Karpas-422 (cell line): ENCODE measurements around the gene SIX2. TPM values are rescaled to one million over a fixed set of nuclear protein-coding genes. Genes with fewer than 3 reads are reported as not detected.

Source experiments
- DNase-seq: peaks from one replicate; pipeline ENCODE4 v3.0.0-alpha.2; 2015
- H2AFZ ChIP-seq: fragments of 200-600 bp; sonication (generic); 2 replicates; pipeline ENCODE4 v1.6.1; 2014; ENCODE audit warnings: antibody characterized with exemption, low read length, mixed read lengths
- H3K27ac ChIP-seq: fragments of 200-600 bp; sonication (generic); 2 replicates; pipeline ENCODE4 v1.5.1; 2014; ENCODE audit warnings: mild to moderate bottlenecking, low read length, moderate library complexity
- H3K27me3 ChIP-seq: fragments of 200-600 bp; sonication (generic); 2 replicates; pipeline ENCODE4 v1.6.1; 2014; ENCODE audit warnings: low read length, mixed read lengths
- H3K36me3 ChIP-seq: fragments of 200-600 bp; sonication (generic); 2 replicates; pipeline ENCODE4 v1.6.1; 2014; ENCODE audit warnings: low read length, mixed read lengths; ENCODE audit not compliant: insufficient read depth
- H3K4me1 ChIP-seq: fragments of 200-600 bp; sonication (generic); 2 replicates; pipeline ENCODE4 v1.6.1; 2014; ENCODE audit warnings: mild to moderate bottlenecking, low read length, mixed read lengths
- H3K4me2 ChIP-seq: fragments of 200-600 bp; sonication (generic); 2 replicates; pipeline ENCODE4 v1.6.1; 2014; ENCODE audit warnings: low read length, low read depth, mild to moderate bottlenecking; ENCODE audit not compliant: poor library complexity, severe bottlenecking
- H3K4me3 ChIP-seq: fragments of 200-600 bp; sonication (generic); 2 replicates; pipeline ENCODE4 v1.5.1; 2014; ENCODE audit warnings: mild to moderate bottlenecking, antibody characterized with exemption, low read length, mixed read lengths
- H3K79me2 ChIP-seq: fragments of 200-600 bp; sonication (generic); 2 replicates; pipeline ENCODE4 v1.6.1; 2014; ENCODE audit warnings: mild to moderate bottlenecking, low read length, mixed read lengths
- H3K9ac ChIP-seq: fragments of 200-600 bp; sonication (generic); 2 replicates; pipeline ENCODE4 v1.6.0; 2014; ENCODE audit warnings: low read length
- H3K9me2 ChIP-seq: fragments of 200-600 bp; sonication (generic), shearing (Covaris generic); replicated peaks from 2 replicates; pipeline ENCODE4 v1.6.0; 2014; ENCODE audit warnings: mild to moderate bottlenecking, low read length, moderate library complexity; ENCODE audit not compliant: insufficient read depth
- H3K9me3 ChIP-seq: fragments of 300-700, 200-600 bp; sonication (generic); 2 replicates; pipeline ENCODE4 v1.6.1; 2014; ENCODE audit warnings: low read length, mixed read lengths
- H4K20me1 ChIP-seq: fragments of 200-600 bp; sonication (generic); 2 replicates; pipeline ENCODE4 v1.6.1; 2014; ENCODE audit warnings: mild to moderate bottlenecking, antibody characterized with exemption, low read length, low read depth; ENCODE audit not compliant: insufficient read depth
- total RNA-seq: library from RNA; depleted of rRNA; stranded (reverse); fragments of >200 nt; shearing (Covaris generic); gene quantifications from 2 replicates; pipeline ENCODE4 v1.2.3, GENCODE V29; 2014; ENCODE audit warnings: low replicate concordance

Gene SIX2
- total RNA-seq, 1 experiment from 2014 or later: not detected

DNA sequence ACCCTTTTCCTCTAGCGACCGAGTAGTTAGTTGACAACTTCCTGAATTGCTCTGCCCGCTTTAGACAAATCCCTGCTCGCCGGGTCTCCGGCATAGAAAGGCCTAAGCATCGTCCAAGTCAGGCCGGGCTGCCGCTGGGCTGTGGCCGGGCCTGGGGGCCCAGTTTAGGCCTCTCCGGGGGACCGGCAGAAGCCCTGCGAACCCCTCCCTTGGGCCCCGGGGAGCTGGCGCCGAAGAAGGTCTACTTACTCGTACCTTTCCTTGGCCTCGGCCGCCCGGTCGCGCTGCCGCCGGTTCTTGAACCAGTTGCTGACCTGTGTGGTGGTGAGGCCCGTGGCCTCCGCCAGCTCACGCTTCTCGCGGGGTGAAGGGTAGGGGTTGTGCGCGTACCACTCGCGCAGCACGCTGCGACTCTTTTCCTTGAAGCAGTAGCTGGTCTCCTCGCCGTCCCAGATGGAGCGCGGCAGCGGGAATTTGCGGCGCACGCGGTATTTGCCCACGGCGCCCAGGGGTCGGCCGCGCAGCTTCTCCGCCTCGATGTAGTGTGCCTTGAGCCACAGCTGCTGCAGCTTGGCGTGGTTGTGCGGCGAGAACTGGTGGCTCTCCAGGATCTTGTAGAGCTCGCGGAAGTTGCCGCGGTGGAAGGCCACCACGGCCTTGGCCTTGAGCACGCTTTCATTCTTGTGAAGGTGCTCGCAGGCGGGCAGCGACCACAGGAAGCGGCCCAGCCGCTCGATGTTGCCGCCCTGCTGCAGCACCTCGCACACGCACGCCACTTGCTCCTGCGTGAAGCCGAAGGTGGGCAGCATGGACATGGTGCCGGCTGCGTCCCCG lies 739 bp downstream of the SIX2 start:
- H3K9ac ChIP-seq: no peak overlapping the region
- peaks cover 9% of the 10 kb centered on the region; the same call in 1 of the 2 replicates for H3K4me1 ChIP-seq

DNA sequence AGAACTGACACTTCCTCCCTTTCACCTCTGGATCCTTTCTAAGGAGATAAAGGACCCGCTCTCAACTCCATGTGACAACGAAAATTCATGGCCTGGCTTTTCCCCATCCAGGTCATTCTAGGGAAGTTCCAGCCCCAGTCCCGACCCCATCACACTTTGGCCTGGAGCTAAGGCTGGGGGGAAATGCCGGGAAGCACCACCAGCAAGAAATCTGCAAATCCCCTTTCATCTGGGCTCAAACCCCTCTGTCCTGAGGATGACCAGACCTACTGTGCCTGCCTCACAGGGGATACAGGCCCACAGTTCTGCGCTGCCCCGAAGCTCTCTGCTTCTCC lies 1.3 kb downstream of the SIX2 start:
- H2AFZ ChIP-seq: no peak overlapping the region
- no peak overlapping the region for H3K4me3 ChIP-seq
- peaks cover 9% of the 10 kb centered on the region; the same call in 1 of the 2 replicates for H3K4me1 ChIP-seq
- no peaks in the 10 kb centered on the region for H3K9me3 ChIP-seq
- no peak overlapping the region for H3K9ac ChIP-seq
- H3K27ac ChIP-seq: no peak overlapping the region
- H3K79me2 ChIP-seq: no peaks in the 10 kb centered on the region
- H3K9me2 ChIP-seq: no peaks in the 10 kb centered on the region
- no peak for DNase-seq
- H3K4me2 ChIP-seq: no peak overlapping the region
- no peaks in the 10 kb centered on the region for H4K20me1 ChIP-seq
- H3K36me3 ChIP-seq: no peaks in the 10 kb centered on the region
- H3K27me3 ChIP-seq: no peaks in the 10 kb centered on the region

More for the DNA sequence above, 739 bp downstream of the SIX2 start:
- Histone ChIP-seq H3K27ac (no peak overlapping the region), H2AFZ (no peak overlapping the region), H3K9me3 (no peaks in the 10 kb centered on the region), H4K20me1 (no peaks in the 10 kb centered on the region), H3K36me3 (no peaks in the 10 kb centered on the region), H3K79me2 (no peaks in the 10 kb centered on the region), H3K9me2 (no peaks in the 10 kb centered on the region), H3K4me2 (no peak overlapping the region), H3K27me3 (no peaks in the 10 kb centered on the region), H3K4me3 (no peak overlapping the region)
- no peak for DNase-seq

DNA sequence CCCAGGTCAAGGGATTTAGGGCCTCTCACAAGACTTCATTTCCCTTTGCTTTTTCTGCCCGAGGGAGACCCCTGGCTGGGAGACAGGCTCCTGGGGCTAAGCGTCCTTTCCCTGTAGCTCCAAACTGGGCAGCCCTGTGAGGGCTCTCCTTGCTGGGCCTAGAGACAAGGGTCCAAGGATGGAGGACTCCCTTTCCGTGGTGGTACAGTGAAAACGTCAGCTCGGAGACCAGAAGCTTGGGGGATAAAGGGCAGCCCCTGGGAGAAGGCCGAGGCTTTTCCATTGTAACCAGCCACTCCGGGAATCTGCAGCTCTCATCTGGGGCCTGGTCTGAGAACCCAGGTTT lies 2.3 kb downstream of the SIX2 start:
- Histone ChIP-seq H2AFZ (no peak overlapping the region), H3K27ac (no peak overlapping the region), H3K9me3 (no peaks in the 10 kb centered on the region), H3K36me3 (no peaks in the 10 kb centered on the region), H3K9me2 (no peaks in the 10 kb centered on the region), H3K4me3 (no peak overlapping the region), H3K79me2 (no peaks in the 10 kb centered on the region), H3K9ac (no peak overlapping the region), H3K4me1 (peaks cover 9% of the 10 kb centered on the region; the same call in 1 of the 2 replicates), H3K4me2 (no peak overlapping the region), H4K20me1 (no peaks in the 10 kb centered on the region), H3K27me3 (no peaks in the 10 kb centered on the region)
- DNase-seq: no peak

DNA sequence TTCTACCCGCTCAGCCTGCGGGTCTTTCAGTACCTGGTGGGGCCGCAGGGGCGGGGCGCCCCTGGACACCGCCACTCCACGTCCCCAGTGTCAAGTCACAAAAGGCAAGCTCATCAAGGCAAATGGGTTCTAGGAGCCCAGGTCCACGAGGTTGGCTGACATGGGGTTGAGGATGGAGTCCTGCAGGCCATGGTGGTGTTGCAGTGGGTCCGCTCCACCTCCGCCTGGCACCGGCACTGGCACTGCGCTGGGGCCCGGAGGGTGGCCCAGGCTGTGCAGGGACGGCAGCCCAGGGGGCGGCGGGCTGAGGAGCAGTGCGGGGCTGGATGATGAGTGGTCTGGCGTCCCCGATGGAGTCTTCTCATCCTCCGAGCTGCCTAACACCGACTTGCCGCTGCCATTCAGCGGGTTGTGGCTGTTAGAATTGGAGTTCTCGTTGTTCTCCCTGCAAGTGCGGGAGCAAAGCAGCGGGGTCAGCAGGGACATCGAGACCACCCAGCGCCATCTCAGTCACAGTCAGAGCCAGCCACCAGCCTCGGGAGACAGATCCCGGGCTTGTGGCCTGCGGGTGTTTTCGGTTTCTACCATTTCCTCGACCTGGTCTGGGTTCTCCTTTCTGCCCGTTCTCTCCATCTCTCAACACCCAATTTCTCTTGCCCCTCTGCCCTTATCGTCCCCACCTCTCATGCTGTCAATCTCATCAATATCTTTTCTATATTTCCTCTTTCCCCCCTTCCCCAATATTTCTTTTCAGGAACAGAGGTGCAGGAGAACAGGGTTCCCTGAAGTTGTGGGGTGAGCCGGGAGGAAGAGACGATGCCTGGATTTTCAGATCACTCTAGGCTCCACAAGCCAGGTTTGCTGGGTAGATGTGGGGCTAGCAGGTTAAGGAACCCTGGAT lies 3.0 kb downstream of the SIX2 start:
- Histone ChIP-seq H3K4me1 (peaks cover 3% of the 10 kb centered on the region; the same call in 1 of the 2 replicates), H3K9ac (no peak overlapping the region), H3K4me3 (no peak overlapping the region), H3K9me2 (no peaks in the 10 kb centered on the region), H3K27ac (no peak overlapping the region), H3K27me3 (no peaks in the 10 kb centered on the region), H3K9me3 (no peaks in the 10 kb centered on the region), H3K79me2 (no peaks in the 10 kb centered on the region), H2AFZ (no peak overlapping the region), H3K36me3 (no peaks in the 10 kb centered on the region), H4K20me1 (no peaks in the 10 kb centered on the region), H3K4me2 (no peak overlapping the region)
- DNase-seq: no peak

DNA sequence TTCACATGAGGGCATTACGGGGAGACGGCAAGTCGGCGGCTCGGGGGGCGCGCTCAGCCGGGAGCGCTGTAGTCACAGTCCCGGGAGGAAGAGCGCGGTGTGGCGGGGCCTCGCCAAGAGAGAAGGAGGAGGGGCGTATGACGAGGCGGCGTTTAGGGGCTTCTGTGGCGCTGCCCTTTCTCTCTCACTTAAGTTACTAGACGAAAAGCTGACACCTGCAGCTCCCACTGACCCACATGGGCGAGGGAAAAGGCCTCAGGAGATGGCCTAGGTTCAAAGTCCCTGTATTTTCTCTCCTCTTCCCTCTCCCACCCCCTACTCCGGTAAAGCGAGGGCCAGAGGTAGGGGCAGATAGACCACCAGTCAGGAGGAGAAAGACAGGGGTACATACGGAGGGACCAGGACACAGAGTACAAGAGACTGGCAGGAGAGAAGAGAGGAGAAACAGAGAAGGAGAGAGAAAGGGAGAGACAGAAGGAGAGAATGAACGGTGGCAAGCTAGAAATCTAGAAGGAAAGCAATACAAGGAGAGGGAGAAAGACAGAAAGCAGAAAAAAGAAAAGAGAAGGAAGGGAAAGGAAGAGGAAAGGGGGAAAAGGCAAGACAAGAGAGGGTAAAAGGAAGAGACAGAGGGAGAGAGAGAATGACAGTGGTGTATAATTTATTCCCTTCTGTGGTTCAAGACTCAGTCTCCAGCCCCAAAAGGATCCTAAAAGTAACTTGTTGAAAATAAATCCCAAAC lies 3.8 kb downstream of the SIX2 start:
- Histone ChIP-seq H3K79me2 (no peaks in the 10 kb centered on the region), H3K27ac (no peak overlapping the region), H3K27me3 (no peaks in the 10 kb centered on the region), H3K4me2 (no peak overlapping the region), H3K4me3 (no peak overlapping the region), H3K9me3 (no peaks in the 10 kb centered on the region), H3K36me3 (no peaks in the 10 kb centered on the region), H4K20me1 (no peaks in the 10 kb centered on the region), H3K9me2 (no peaks in the 10 kb centered on the region), H2AFZ (no peak overlapping the region), H3K9ac (no peak overlapping the region), H3K4me1 (no peaks in the 10 kb centered on the region)
- no peak for DNase-seq

DNA sequence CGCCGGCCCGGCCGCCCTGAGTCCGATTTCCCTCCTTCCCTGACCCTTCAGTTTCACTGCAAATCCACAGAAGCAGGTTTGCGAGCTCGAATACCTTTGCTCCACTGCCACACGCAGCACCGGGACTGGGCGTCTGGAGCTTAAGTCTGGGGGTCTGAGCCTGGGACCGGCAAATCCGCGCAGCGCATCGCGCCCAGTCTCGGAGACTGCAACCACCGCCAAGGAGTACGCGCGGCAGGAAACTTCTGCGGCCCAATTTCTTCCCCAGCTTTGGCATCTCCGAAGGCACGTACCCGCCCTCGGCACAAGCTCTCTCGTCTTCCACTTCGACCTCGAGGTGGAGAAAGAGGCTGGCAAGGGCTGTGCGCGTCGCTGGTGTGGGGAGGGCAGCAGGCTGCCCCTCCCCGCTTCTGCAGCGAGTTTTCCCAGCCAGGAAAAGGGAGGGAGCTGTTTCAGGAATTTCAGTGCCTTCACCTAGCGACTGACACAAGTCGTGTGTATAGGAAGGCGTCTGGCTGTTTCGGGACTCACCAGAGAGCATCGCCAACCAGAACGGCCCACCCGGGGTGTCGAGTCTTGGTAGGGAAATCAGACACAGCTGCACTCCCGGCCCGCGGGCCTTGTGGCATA lies 4.6 kb downstream of the SIX2 start:
- Histone ChIP-seq H4K20me1 (no peaks in the 10 kb centered on the region), H3K9ac (no peak overlapping the region), H3K27ac (no peak overlapping the region), H3K79me2 (no peaks in the 10 kb centered on the region), H3K36me3 (no peaks in the 10 kb centered on the region), H3K9me2 (no peaks in the 10 kb centered on the region), H3K9me3 (no peaks in the 10 kb centered on the region), H3K27me3 (no peaks in the 10 kb centered on the region), H3K4me2 (no peak overlapping the region), H2AFZ (no peak overlapping the region), H3K4me3 (no peak overlapping the region), H3K4me1 (no peaks in the 10 kb centered on the region)
- no peak for DNase-seq

DNA sequence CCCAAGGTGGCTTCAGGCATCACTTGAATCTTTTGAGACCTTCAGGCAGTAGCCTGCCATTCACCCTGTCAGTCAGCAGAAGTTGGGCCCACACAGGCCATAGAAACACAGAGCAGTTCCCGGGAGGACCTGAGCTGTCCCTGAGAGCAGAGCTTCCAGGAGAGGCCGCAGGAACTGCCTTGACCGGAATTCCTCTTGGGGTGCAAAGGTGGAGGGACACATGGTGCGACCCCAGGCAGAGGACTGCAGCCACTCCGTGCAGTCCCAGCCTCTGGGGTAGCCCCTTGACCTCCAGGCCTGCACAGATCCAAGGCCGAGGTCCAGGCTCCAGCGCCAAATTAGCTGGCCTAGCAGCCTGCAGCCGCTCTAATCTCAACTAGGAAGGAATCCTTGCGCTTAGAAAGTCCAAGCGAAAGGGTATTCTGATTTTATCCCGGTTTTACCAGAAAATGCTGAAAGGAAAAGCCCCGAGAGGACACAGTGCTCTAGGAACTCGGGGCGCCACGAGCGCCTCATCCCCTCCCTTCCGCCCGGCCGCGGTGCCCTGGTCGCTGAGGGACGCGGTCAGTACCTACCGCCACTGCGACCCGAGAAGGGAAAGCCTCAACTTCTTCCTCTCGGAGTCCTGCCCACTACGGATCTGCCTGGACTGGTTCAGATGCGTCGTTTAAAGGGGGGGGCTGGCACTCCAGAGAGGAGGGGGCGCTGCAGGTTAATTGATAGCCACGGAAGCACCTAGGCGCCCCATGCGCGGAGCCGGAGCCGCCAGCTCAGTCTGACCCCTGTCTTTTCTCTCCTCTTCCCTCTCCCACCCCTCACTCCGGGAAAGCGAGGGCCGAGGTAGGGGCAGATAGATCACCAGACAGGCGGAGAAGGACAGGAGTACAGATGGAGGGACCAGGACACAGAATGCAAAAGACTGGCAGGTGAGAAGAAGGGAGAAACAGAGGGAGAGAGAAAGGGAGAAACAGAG lies 5.4 kb downstream of the SIX2 start:
- H3K27me3 ChIP-seq: no peaks in the 10 kb centered on the region
- no peak overlapping the region for H3K9ac ChIP-seq
- H3K79me2 ChIP-seq: no peaks in the 10 kb centered on the region
- H3K36me3 ChIP-seq: no peaks in the 10 kb centered on the region
- H3K9me2 ChIP-seq: no peaks in the 10 kb centered on the region
- no peak overlapping the region for H2AFZ ChIP-seq
- H3K27ac ChIP-seq: no peak overlapping the region
- H3K4me2 ChIP-seq: no peak overlapping the region
- H3K4me1 ChIP-seq: no peaks in the 10 kb centered on the region
- H3K9me3 ChIP-seq: no peaks in the 10 kb centered on the region
- no peak for DNase-seq
- H3K4me3 ChIP-seq: no peak overlapping the region
- no peaks in the 10 kb centered on the region for H4K20me1 ChIP-seq
